Transverse colon (tissue), 4 donors: ENCODE data around the gene BAG5.

Source experiments
- POLR2A ChIP-seq: fragments of 450-650 bp; IDR thresholded peaks from one replicate; pipeline ENCODE4 v1.6.1; 2016; ENCODE audit warnings: antibody characterized with exemption, mild to moderate bottlenecking, moderate library complexity
- POLR2AphosphoS5 ChIP-seq, 3 donors: sonication (generic); formaldehyde crosslinking; IDR thresholded peaks; one replicate each; pipeline ENCODE4 v1.6.1; 2016; ENCODE audit warnings: antibody characterized with exemption in 3 of 3
- TF ChIP-seq, protein P1 (sequence below), 5 experiments: fragments of 200-600 bp in 3 of 5; fragments of 450-650 bp in 2 of 5; sonication (generic) in 3 of 5; IDR thresholded peaks; 1 replicate in 2 of 5; 2 replicates in 3 of 5; pipeline ENCODE4 v1.5.1; 2016 to 2017; ENCODE audit warnings: antibody characterized with exemption in 5 of 5, inconsistent platforms in 3 of 5, mild to moderate bottlenecking in 2 of 5, moderate library complexity in 1 of 5

DNA sequence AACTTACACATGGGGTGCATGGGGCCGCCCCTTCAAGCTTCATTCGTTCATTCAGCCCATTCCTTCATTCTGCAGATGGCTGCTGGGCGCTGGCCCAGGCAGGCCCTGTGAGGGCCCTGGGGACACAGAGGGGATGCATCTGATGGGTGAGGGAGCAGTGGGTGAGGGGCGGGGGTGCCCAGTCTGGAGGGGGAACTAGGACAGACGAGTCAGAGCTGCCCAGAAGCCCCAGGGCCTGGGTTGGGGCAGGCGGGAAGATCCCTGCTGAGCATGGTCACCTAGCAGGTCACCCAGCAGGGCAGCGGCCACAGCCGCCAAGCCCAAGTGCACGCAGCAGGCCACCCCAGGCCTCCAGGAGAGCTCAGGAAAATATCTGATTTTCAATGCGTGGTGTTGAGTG, 19.3 kb downstream of the BAG5 start:
- TF ChIP-seq, protein P1, sequence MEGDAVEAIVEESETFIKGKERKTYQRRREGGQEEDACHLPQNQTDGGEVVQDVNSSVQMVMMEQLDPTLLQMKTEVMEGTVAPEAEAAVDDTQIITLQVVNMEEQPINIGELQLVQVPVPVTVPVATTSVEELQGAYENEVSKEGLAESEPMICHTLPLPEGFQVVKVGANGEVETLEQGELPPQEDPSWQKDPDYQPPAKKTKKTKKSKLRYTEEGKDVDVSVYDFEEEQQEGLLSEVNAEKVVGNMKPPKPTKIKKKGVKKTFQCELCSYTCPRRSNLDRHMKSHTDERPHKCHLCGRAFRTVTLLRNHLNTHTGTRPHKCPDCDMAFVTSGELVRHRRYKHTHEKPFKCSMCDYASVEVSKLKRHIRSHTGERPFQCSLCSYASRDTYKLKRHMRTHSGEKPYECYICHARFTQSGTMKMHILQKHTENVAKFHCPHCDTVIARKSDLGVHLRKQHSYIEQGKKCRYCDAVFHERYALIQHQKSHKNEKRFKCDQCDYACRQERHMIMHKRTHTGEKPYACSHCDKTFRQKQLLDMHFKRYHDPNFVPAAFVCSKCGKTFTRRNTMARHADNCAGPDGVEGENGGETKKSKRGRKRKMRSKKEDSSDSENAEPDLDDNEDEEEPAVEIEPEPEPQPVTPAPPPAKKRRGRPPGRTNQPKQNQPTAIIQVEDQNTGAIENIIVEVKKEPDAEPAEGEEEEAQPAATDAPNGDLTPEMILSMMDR (IDR thresholded peaks at IDR 0.05): no peak
- TF ChIP-seq POLR2A: no peak
- TF ChIP-seq POLR2AphosphoS5 (IDR thresholded peaks at IDR 0.05): no peak
